NCI-H1436 treated with DMSO at 0.1 percent for 48 hours (cell line): Measurements from ENCODE around the gene IMMT.
"Not testable (repeated sequence)": the region's sequence is repeated elsewhere in the genome, so short reads cannot be mapped to it uniquely, and the experiment has no call there.

Source experiments
- DNase-seq: peaks from one replicate; lab custom pipeline; 2025; lab: John Stamatoyannopoulos, UW

Gene IMMT

DNA sequence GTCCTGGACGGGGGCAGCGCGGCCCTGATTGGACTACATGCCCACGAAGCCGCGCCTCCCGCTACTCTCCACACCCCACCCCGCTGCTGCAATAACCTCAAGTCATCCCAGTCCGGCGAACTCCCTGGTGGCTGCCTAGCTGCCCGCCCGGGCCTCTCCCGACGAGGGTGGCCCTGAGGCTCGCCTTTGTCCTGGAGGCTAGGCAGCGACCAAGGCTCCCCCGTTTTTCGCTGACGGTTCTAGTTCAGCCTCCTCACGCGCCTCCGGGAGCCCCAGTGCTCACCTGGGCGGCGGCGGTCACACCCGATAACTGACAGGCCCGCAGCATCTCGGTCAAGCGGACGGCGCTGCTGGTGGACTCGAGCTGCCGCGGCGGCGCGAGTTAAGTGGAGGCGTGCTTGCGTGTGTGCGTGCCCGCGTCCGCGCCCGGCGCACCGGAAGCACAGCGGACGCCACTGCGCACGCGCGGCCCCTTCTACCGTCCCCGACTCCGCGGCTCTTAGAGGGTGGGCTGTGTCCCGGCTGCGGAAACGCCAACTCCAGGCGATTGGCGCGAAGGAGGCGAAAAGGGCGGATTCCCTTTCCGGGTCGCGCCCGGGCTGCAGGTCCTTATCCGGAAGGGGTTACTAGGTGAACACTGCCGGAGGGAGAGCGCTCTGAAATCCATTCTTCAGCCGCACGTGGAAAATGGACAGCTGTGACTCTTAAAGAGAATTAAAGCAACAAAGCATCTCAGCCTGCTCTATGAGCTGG is at the start of gene IMMT:
TSS of gene IMMT (minus strand) at position 408 of the 753 bp plus-strand sequence. CDS start at position 328, 80 bp downstream.
- peak; percentile 88 for DNase-seq

DNA sequence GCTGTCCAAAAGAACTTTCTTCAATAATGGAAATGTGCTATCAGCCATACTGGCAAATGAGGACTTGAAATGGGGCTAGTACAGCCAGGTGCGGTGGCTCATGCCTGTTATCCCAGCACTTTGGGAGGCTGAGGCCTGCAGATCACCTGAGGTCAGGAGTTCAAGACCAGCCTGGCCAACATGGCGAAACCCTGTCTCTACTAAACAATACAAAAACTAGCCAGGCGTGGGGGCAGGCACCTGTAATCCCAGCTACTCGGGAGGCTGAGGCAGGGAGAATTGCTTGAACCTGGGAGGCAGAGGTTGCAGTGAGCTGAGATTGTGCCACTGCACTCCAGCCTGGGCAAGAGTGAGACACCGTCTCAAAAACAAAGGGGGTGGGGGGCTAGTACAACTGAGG is 49.5 kb upstream of the IMMT start:
- DNase-seq = not testable (repeated sequence)

DNA sequence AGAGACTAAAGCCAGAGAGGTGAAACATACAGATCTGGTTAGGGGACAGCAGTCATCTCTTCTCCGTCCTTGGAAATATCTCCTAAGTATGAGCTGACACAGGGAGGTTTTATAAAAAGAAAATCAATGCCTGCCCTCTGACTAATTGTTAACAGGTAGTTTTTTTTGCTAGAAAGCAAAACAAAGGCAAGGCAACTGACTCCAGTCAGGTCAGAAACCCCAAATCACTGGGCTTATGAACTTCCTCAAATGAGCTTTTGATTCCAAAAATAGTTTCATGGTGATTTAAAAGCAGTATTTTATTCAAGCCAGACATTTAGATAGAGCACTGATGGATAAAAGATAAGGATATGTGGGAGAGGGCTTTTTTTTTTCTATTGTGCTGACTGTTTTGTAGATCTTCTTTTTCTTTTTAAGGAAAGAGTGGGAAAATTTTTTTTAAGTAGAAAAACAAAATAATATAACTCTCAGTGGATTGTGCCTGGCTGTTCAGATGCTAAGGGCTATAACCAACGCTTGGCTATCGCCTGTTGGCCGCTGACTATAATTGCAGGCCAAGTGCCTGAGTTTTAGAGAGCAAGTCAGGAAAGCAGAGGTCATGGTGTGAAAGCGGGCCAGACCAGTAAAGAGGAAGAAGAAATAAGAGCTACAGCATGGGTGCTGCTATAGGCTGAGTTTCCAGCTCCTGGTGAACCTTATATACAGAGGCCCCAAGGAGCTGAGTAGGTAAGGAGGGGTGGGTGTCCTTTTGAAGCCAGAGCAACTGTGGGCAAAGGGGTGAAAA is 48.9 kb upstream of the IMMT start:
- DNase-seq = no peak

DNA sequence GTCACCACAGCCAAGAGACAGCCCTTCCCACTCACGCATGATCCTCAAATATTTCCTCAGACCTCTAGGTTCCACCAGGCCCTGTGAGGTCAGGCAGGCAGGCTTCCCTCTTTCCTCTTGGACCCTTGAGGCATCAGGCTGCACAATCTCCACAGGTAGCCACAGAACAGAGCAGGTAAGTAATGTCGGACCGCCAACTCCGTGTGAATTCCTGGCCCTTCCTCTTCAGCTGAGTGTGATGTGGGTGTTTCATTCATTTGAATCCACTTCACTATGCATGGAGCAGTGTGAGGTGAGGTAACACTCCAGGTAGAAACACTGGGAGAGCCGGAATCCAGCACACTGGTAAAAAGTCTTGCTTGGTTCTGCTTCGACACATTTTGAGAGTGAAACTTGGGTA is 48.0 kb upstream of the IMMT start:
- no peak for DNase-seq

DNA sequence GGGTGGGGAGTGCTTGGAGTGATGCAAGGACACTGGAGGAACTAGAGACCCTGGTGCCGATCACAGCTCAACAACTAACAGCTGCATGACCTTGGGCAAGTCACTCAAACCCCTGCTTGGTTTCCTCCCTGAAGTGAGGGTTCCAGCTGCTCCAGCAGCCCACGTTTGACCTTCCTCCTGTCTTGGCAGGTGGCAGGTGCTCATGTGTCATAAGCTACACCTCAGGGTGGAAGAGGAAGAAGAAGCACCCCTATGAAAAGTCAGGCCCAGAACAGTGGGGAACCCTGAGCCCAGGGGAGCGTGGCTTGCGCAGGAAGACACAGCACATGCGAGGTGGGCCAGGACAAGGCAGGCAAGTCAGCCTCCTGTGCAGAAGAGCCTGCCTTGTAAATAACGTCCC is 46.3 kb upstream of the IMMT start:
- no peak for DNase-seq

DNA sequence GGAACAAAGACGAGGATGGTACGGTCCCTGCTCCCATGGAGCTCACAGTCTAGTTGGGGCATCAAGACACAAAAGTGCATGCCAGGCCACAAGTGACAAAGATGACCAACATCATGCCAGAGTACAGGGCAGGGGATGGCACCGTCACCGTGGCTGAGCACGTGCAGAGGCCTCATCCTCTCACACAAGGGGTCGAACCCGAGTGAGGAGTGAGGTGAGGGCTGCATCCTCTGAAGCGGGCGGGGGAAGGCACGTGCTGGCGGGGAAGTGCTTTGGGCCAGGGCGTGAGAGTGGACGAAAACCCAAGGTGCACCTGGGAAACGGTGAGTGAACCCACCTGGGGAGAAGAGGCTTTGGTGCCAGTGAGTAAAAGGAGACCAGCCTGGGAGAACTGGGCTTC is 45.0 kb upstream of the IMMT start:
- no peak for DNase-seq

DNA sequence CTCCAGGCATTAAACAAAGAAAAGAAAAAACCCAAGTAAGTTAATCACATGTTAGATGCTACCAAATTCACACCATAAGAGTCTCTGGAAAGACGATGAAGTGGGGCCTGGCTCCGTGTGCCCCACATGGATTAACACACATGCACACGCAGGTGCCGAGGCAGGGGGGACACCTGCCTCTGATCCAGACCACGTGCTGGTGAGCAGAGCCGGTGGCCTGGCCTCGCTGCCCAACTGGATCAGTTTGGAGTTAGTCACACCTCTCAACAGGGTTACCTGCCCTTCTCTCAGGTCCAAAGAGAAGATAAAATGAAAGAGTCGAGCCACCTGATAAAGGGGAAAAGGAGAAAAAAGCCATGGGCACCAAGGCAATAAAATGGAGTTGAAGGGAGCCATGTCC is 44.5 kb upstream of the IMMT start:
- DNase-seq = no peak

DNA sequence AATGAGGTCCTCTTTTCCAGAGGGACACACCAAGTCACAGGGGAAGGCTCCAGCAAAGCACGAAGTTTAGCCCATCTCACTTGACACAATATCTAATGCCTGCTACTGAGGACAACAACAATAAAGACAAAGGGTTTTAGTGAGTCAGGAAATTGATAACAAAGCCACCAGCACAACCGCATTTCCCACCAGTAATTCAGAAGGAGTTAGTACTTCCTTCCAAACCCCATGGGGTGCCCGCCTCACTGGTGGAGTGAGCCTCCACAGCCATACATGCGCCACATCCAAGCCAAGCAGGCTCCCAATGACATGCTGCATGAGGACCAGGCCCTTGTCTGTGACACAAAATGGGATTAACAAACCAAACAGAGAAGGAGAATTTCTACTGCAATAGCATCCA is 44.1 kb upstream of the IMMT start:
- DNase-seq = no peak

DNA sequence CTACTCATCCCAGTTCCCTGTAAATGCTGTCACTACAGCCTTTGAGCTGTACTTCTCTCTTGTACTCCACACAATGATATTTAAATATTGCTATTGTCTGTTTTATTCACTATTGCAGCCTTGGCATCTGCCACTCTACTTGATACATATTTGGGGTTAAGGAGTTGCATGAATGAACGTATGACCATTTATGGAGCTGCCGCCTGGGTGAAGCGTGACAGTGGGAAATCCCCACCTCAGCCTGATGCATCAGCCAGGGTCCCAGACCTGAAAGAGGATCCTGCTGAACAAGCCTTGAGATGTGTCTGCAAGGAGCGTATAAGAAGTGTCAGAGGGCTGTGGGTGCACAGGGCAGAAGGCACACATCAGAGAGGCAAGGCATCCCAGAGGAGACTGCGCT is 43.1 kb upstream of the IMMT start:
- no peak for DNase-seq

DNA sequence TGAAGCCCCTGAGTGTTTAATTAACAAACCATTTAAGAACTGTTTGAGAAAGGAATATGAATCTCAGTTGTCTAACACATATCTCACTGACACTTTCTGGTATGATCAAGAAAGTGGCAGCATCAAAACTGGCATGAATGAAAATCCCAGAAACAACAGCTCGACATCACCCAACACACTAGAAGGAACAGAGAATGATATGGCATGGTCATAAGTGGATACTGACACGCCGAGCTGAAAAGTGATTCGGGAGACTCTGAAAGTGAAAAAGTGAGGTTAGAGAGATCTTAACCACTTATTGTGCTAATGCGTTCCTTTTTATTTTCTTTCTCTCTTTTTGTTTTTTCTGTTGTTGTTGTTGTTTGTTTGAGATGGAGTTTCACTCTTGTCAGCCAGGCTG is 41.9 kb upstream of the IMMT start:
- DNase-seq = no peak

DNA sequence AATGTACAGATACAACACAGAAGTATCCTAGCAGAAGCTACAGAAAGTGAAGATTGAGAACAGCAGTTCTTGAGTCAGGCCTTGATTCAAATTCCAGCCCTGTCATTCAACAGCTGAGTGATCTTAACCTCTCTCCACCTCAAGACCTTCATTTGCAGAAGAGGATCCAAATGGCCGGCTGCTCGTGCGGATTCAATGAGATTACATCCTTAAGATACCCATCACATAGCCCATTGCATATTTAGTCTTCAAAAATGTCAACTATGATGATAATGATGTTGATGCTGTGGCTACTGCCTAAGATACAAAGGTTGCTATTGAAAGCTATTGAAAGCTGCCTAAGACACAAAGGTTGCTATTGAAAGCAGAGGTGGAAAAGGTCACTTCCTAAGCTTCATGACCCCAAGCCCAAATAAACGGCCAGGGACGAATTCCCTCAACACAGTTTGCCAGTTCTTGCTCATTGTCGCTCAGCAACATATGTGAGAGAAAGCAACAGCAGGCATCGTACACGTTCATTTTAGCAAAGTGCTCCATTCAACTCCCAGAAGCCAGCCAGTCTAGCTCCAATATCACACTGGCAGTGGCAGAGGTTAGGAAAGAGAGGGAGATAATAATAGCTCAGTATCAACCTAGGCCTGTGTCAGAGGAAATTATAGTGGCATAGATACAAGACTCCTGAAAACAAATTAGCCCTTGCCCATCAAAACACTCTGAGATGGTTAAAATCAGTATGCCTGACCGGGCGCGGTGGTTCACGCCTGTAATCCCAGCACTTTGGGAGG is 40.1 kb upstream of the IMMT start:
- no peak for DNase-seq

DNA sequence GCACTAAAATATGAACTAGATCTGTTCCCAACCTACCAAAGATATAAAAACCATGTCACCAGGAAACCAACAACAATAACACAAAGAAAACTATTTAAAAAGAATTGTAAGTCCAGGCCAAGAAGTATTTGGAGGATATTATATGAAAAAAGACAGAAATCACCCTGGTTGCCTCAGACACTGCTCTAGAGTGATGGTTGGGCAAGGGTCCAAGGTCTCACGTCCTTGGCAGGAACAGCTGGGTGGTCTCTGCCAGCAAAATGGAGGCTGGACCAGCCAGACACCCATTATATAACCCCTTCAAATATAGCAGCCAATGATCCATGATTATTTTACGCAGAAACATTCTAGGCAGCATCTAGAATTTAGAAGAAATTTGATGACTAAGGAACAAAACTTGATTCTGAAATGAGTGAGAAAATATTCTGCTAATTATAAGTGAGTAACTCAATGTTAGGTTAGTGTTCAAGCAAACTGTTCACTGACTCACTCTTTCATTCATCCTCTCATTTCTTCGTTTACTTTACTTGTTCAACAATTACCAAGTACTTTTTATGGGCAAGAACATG is 39.4 kb upstream of the IMMT start:
- no peak for DNase-seq

DNA sequence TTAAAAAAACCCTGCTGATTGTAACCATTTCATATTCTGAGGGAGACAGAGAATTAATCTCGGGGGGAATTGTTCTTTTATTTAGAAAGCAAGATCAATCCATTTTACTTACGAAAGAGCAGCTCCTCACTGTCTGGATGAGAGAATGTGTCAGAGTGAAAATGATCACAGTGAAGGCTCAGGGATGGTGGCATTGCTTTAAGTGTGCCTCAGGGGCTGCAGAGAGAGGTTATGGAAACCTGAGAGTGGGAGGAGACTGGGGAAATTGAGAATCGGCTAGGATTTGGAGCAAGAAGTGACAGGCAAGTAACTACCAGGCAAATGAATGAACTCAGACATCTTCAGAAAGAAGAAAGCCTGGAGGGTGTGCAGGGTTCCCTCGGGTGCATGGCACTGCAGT is 38.2 kb upstream of the IMMT start:
- DNase-seq = no peak

DNA sequence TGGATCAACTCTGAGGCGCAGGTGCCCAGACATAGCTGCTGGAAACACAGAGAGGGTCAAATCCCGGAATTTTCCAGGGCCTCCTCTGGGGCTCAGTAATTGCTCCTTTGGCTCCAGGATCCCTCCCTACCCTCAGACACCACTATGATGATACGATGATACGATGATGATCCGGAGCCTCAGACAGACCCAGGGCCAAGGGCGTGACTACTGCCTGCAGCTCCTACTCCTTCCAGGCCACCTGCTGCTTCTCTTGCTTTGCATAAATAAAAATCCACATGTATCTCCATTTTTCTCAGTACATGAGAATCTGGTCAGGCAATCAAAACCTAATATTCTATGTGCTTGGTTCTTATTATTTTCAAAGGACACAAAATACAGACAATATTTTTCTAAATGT is 37.6 kb upstream of the IMMT start:
- DNase-seq = no peak

DNA sequence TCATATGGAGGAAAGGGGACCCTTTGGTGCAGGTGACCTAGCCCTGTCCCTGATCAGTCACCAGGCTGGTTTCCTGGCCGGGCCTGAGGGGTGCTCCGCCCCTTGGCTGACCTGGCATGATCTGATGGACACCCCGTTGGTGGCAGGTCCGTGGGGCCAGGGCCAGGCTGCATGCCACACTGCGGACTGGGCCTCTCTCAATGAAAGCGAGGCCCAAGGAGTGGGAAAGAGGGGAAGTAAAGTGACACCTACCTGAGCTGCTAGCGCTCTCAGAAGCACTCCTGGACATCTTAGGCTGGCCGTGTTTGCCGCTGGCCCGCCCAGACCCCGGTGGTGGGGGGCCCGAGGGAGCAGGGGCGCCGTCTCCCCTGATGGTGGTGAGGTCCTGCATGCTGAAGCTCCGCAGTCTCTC is 37.1 kb upstream of the IMMT start:
- DNase-seq = no peak

DNA sequence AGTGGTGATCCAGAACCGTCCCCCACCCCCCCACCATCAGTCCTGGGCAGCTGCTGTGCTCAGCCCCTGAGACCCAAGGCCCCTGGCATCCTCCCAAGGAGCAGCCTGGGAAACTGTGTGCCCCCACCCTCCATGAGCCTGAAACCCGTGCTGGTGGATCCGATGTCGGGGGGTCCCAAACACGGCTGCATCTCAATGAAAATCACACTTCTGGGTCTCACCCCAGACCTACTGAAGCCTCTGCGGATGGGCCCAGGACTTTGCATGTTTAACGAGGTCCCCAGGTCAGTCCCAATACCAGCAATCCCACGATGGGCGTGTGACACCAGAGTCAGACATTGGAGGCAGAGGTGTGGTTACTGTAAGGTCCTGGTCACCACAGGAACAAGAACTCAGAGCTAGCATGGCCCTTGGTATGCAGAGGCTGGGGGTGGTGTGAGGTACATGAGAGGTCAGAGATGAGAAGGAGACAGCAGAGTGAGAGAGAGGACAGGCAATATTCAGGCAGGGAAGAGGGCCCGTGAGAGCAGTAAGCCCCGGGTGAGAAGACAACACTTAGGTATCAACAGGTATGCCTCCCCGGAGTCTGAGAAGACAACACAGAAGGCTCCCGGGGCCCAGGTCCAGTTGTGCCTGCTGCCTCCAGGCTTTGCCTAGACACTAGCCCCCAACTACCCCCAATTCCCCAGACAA is 36.6 kb upstream of the IMMT start:
- DNase-seq = no peak

DNA sequence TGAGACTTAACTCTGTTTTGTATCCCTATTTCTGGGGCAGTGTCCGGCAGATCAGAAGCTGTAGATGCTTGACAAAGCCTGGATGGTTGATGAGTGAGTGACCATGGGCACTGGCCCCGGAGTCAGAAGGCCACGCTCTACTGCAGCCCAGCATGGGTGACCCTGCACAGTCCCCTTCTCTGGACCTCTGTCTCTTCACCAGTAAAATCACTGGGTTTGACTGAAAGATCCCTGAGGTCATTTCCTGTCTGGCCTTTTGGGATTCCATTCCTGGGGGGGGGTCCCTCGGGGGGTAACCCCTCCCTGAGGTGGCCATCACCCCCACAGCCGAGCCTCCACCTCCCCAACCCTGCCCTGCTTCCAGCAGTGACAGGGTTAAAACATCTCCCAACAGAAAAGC is 35.7 kb upstream of the IMMT start:
- no peak for DNase-seq

DNA sequence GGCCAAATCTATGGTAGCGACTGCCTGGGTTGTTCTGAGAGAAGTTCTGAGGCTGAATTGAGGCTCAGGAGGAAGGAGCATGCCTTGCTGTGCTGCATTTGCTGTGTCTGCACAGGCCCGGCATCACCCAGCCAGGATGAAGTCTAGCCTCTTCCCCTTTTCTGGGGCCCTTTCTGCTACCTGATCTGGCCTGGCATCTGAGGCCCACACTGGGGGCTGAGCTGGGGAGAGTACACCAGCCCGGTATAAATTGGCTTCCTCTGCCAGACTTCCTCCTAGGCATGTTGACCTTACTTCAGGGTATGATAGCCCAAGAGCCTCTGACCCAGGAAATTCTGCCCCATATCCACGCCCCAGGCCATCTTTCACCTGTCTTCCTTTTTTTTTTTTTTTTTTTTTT is 34.0 kb upstream of the IMMT start:
- no peak for DNase-seq

DNA sequence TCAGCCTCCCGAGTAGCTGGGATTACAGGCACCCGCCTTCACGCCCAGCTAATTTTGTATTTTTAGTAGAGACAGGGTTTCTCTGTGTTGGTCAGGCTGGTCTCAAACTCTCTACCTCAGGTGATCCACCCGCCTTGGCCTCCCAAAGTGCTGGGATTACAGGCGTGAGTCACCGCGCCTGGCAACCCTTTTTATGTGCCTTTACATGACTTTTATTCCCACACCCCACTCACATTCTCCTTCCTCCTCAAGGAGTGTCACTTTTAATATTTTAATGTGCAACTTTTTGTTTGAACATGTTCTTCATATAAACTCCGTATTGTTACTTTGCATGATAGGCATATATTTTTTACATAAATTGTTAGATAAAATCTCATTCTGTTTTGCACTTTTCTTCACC is 33.3 kb upstream of the IMMT start:
- DNase-seq = not testable (repeated sequence)

DNA sequence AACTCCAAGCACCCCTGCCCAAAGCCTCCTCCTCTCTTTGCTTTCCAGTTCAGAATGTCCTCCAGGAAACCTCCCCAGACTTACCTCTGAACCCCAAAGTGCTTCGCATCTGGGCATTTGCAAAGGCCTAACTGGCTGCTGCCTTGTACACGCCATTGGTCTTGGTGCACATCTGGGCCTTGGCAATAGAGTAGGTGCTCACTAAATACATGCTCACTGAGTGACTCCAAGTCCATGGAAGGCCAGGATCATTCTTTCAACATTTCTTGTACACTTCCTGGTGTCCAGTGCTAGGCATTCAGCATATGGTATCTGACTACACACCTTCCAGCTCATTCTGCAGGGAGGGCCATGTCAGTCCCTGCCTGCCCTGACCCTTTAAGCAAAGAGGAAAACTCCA is 32.4 kb upstream of the IMMT start:
- no peak for DNase-seq

DNA sequence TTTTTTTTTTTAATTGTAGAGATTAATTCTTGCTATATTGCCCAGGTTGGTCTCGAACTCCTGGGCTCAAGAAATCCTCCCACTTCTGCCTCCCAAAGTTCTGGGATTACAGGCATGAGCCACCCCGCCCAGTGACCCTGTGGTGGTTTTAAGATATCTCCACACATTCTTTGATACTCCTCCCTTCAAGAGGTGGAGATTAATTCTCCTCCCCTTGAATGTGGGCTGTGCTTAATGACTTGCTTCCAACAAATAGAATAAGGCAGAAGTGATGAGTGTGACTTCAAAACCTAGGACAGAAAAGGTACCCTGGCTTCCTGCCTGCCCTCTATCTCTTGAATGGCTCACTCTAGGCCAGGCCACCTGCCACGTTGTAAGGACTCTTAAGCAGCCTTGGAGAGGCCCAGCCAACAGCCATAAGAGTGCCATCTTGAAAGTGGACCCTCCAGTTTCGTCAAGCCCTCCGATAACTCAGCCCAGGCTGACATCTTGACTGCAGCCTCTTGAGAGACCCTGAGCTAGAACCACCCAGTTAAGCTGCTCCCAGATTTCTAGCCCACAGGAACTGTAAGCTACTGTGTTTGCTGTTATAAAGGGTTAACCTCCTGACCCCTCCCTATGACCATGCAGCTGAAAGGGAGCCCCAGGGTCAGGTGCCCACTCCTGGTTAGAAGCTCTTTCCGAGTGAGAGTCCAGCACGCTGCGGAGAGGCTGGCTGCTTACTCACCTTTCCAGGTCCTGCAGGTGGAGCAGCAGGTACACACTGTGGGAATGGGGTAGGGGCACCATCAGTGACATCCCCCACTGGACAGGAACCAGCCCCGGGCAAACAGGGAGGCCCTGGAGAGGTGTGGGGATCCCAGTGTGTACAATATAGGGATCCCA is 31.6 kb upstream of the IMMT start:
- no peak for DNase-seq
